A204.1 (cell line): ENCODE data around the gene GNG2.
A peak's percentile ranks its signal among the peaks of the same experiment; 100 is the strongest.

Experiments used
- FAIRE-seq: peaks from 2 replicates; lab custom pipeline; 2012; peaks lifted over from hg19 to GRCh38; lab: Jason Lieb, UNC

The GNG2 gene

DNA sequence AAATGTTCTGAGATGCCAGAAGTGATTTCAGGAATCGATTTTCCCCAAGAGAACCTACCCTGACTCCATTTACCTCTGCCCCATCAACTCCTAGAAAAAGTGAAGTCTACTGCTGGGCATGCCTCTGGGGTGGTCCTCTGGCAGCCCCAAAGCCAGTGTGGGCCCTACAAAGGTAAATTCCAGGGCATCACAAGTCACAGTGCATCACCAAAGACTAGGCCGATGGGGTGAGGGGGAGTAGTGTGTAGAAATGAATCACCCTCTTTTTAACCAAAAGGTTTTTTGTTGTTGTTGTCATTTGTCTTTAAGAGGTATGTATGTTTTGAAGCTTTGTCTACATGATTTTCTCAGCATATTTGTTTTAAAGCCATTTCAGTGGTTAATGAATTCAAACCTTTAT, 82.6 kb downstream of the GNG2 start:
- no peak for FAIRE-seq

DNA sequence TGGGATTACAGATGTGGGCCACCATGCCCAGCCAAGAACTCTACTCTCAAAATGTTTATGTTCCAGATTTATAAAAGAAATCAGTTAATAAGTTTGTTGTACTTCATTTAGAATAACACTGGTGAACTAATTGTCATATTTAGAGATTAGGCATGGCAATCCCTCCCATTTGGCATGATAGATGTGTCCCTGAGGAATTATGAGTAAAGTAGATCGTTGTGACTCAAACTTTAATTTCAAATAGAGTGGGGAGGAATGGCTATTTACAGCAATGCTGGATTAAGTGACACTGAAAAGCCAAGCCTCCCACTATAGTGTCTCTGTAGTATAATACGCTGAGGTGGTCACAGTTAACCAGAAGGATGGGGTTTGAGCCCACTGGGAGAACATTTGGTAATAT, 89.6 kb downstream of the GNG2 start:
- FAIRE-seq, result no peak

DNA sequence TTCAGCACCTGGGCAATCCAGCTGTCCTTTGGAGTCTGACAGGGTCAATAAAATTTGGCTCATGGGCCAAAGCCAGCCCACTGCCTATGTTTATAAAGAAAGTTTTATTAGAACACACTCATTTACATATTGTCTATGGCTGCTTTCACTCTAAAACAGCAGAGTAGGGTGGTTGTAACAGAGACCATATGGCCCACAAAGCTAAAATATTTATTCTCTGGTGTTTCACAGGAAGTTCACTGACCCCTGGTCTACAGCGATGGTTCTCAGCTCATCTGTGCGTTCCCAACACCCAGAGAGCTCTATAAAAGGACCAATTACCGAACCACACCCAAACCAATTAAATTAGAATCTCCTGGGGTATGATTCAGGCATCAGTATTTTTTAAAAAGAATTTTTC, 91.2 kb downstream of the GNG2 start:
- FAIRE-seq, result no peak

DNA sequence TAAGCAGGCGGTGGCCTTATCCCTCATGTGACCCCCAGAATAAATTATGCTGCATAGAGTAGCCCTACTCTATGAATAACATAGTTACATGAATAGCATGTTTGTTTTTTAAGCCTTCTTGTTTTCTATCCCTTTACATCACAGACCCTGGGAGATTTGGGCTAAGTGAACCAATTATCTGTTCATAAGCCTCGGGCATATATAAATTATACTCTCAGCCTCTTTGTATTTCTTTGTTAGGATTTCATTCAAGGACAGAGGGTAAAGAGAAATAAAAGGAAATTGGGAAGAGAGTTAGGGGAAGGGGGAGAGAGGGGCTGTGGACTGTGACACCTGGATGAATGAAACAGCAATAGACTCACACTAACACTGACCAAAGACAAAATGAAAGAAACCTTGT, 93.6 kb downstream of the GNG2 start:
- no peak for FAIRE-seq

DNA sequence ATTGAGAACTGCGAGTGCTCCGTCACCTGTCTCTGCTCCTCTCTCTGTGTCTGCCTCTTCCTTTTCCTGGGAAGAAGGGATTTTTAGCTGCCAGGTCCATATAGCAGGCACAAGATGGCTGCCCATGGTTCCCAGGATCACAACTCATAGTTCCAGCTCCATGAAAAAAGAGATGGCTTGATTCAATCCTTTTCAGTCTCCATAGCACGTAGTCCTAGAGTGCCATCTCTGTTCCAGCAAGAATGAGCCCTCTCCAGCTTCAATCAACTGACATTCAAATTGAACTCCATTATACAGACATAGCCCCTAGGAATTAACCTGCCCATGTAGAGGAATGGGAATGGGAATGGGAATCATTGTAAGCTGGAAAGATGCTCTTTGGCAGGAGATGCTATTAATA, 94.2 kb downstream of the GNG2 start:
- no peak for FAIRE-seq

DNA sequence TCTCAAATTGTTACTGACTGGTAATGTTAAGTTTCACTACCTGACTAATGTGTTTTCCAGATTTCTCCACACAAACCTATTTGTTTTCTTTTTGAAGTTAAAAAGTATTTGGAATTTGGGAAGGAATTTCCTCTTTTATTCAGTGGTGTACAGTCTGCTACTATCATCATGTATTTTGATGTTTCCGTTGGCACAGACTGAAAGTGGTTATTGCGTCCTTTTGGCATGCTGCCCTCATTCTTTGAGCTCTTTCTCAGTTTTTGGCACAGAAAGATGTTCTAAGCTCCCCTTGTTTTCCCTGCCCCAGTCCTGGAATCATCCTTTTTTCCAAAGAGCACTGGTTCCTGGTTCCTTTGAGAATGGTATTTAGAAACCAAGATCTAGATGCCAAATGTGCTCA, 97.5 kb downstream of the GNG2 start:
- no peak for FAIRE-seq

DNA sequence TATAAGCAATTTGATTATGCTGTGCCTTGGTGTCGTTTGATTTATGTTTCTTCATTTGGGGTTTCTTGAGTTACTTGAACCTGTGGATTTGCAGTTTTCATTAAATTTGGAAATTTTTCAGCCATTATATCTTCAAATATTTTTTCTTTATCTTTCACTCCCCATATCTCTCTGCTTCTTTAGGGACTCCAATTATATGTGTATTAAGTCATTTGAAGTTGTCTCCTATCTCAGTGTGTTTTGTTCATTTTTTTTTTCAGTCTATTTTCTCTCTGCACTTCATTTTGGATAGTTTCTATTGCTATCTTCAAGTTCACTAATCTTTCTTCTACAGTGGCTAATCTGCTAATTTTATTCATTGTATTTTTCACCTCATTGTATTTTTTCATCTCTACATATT, 99.5 kb downstream of the GNG2 start:
- no peak for FAIRE-seq

DNA sequence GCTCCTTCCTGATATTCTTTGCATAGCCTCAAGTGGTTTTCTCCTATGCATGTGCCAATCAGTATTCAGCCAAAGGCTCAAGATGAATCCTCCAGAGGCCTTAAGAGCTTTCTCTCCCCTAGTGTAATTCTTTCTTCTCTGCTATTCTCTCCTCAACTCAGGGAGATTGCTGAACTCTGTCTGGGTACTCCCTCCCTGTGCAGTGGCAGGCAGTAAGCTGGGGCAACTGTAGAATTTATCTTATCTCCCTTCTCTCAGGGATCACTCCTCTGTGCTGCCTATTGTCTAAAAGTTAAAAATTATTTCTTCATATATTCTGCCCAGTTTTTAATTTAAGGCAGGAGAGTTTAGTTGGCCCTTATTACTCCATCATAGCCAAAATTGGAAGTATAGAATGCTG, 100.5 kb downstream of the GNG2 start:
- no peak for FAIRE-seq

DNA sequence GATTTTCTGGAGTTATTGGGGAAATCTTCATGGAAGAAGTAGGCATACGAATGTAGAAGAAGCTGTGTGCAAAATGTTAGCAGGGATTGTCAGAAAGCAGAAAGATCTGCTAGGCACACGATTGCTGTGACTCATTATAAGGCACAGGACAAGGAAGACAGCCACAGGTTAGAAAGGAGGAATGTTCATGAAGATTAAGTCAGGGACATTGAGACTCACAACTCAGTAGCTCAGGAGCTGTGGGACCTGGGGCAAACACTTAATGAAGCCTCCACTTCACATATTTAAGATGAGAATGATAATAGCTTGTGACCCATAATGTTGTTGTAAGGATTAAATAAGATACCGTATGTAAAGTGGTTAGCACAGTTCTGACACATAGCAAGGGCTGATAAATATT, 102.3 kb downstream of the GNG2 start:
- no peak for FAIRE-seq

DNA sequence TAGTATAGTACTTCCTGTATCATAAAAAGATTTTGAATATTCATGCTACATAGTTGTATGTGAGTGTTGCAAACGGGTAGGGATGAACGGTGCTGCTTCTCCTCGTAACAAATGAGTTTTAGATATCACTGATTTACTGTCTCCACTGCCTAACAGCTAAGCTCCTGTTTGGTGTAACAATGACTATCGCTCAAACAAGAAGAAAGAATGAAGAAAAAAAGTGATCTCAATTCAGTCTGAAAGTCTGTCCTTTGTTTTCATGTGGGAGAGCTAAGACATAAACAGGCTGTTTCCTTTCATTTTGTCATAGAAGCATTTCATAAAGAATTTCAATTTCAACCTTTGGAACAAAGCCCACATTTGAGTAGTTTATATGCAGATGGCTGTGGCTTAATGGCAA, 102.9 kb downstream of the GNG2 start:
- FAIRE-seq, result no peak

DNA sequence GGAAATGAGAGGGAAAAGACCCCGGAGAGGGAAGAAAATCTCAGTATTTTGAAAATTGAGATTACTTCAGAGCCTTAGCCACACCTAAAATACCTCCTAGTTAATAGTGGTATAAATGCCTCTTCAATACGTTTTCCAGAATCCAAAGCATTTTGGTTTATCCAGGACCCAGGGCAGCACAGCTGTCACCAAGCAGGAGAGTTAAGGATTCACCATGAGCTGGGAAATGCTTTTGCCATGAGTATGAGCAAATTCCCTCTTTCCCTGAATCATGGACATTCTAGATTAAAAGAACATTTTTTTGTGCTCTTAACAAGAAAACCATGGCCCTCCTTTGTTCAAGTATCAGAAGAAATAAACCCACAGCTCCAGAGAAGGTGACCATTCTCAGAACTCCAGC, 107.1 kb downstream of the GNG2 start:
- FAIRE-seq, result no peak

DNA sequence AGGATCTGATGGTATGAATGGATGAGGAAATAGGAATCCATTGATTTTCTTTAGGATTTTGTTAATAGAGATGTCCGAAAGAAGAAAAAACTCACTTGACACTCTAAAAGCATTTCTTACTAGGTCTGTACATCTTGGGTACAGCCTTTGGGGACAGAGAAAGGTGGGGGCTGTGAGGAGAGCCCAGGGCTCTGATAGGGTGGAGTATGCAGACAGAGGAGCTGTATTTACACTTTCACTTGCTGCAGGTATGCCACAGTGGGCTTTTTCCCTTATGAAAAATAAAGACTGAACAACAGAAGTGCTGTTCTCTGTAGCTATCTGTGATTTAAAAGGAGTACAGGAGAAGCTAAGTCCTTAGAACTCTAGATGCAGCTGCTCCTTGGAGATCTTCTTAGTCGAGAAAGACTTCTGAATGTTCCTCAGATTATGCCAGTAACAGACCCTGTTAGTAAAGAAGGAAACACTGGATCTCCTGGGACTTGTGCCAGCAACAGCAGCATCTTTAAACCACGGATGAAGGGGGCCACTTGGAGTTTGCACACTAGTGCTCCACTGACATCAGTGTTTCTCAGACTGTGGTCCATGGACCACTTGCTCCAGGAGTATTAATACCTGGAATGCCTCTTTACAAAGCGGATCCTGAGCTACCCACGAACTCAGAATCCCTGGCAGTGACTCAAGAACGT, 109.6 kb downstream of the GNG2 start:
- FAIRE-seq, result no peak

DNA sequence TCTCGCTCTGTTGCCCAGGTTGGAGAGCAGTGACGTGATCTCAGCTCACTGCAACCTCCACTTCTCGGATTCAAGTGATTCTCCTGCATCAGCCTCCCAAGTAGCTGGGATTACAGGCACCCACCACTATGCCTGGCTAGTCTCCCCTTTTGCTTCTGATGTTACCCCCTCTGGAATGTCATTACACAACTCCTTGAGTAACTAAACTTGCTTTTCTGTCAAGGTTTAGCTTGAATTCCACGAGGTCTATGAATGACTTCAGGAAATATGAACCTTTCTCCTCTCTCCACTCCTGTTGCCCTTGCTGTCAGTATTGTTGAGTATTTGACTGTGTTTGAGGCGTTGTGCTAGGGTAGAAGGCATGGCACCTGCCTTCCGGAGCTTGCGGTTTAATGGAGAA, 112.2 kb downstream of the GNG2 start:
- no peak for FAIRE-seq

DNA sequence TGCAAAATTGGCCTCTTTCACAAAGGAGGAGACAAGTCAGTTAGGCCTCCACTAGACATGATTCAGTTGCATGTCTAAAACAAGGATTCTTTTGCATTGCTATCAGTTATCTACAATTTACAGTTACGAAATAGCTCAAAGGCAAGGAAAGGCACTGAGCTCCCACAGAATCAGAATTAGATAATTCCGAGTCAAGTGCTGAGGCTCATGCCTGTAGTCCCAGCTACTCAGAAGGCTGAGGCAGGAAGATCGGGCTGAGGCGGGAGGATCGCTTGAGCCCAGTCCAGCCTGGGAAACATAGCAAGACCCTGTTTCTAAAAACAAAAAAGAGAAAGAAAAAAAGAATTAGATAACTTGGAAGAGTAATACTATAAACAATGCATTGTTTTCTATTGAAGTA, 116.7 kb downstream of the GNG2 start:
- FAIRE-seq, result no peak

DNA sequence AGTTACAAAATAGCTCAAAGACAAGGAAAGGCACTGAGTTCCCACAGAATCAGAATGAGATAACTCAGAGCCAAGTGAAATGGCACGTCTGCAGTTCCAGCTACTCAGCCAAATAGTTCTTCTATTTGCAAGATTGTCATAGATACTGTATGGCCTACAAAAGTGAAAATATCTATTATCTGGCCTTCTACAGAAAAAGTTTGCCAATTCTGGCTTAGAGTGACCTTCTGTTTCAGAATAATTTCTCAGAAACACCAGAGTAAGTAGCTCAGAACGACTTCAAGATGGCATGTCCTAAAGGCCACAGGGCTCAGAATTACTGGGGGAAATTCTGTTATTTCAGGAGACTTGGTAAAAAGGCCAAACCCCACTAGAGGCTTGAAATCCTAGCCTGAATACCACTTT, 118.3 kb downstream of the GNG2 start:
- FAIRE-seq, result no peak

DNA sequence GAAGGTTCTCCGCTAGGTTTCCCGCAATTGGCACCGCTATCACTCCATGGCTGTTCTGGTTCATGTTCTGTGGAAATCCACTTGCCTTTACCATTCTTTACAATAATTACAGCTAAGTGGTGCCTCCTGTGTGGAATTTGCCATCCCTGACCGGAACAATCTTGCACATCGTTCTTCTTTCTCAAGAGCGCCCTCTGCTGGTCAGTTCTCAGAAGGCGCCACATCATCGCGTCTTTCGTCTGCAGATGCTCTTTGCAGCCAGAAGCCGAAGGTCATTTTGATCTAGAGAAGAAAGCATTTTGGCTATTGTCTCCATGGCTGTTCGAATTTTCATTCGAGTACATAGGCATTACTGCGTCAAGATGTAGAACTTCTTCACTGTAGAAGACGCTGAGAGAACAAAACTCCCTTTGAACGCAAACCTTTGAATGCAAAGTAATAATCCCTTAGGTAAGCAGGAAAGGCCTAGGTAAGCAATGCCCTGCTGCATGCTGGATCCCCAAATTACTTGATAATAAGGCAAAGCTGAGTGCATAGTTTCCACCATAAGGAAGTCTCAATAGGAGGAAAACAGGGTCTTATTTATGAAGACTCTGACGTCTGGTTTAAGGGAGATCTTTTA, 118.8 kb downstream of the GNG2 start:
- FAIRE-seq, result peak; percentile 92

DNA sequence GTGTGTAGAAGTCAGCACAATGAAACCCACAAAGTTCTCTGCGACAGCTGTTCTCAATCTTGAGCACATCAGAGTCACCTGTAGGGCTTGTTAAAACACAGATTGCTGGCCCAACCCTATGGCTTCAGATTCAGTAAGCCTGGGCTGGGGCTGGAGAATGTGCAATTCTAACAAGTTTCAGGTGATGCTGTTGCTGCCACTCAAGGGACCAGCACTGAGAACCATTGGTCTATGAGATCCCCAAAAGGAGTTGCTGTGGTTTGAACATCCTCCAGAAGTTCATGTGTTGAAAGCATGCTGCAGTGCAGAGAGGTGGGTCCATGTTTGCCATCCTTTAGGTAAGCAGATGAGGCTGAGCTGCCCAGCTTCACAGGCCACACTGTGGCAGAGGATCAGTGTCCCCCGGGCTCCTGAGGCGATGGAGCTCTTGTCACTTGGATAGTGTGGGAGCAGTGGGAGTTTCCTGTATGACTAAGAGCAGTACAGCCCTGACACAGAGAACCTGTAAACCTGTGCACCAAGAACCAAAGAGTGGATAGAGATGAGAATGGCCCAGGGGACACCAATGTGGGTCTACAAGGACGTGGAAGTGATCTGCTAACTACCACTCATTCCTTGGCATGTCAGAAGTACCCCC, 120.9 kb downstream of the GNG2 start:
- FAIRE-seq, result no peak

DNA sequence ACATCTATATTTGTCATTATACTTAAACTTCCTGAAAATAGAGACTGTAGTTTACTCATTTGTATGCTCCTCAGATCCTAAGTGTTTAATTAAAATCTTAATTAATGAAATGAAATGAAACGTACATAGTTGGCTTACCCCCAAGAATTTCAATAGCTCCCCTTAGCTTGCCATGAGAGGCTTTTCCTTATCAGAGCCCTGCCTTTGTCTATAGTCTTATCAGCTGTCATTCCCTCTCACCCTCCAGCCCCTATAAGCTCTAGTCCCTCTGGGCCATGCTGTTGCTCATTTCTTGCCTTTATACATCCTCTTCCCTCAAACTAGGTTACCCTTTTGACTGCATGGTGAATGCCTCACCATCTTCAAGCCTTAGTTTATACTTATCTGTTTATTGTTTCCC, 127.8 kb downstream of the GNG2 start:
- no peak for FAIRE-seq

DNA sequence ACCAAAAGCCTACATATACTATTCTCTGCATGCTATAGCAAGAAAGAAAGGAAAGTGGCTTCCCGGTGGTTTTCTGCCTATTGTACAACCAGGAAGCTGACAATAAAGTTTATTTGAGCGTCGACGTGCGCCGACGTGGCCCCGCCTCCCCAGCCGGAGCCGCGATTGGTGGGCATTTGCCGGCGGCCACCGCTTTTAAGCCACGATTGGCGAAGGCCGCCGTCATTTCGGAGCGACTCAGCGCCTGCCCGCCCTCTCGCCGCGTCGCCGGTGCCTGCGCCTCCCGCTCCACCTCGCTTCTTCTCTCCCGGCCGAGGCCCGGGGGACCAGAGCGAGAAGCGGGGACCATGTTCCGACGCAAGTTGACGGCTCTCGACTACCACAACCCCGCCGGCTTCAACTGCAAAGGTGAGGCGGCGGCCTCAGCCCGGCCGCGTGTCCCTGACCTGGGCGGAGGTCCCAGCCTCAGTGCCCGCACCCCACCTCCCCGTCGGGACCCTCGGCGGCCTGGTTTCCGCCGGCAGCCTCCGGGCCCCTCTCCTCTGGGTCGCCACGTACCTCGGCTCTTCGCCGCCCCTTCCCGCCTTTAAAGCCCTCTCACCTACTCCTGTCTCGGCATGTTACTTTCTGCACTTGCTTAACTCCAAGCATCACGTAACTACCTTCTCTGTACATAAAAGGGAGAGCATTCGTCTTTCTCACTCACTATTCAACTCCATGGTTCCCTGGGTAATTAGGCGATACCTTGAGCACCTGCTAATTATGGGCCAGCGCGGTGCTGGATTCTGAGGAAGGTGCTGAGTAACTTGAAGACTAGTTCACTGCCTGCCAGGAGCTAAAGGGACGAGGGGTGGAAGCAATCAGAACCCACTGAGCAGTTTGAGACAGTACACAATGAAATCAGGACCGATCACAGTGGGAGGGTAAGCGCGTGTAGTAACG, 129.2 kb downstream of the GNG2 start, which contains the start of gene RTRAF:
Gene RTRAF, plus strand, starts transcription at position 254 of the 942 bp plus-strand sequence. Its CDS starts 94 bp downstream, at position 348.
- FAIRE-seq, result peak; percentile 87

DNA sequence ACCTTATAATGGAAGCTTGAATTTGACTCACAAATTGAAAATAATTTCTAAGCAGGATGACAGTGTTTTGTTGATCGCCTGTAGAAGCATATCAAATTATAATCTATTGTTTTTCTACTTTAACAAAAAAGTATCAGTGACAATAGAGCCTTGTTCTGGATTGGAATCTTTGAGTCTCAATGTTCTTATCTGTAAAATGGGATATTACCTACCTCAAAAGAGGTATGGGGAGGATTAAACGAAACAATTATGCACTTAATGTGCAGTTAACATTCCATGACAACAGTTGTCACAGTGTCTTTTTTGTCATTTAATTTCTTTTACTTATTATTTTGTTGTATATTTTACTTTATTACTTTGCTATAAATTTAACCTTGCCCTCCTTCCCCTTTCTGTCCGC, 130.1 kb downstream of the GNG2 start:
- no peak for FAIRE-seq

DNA sequence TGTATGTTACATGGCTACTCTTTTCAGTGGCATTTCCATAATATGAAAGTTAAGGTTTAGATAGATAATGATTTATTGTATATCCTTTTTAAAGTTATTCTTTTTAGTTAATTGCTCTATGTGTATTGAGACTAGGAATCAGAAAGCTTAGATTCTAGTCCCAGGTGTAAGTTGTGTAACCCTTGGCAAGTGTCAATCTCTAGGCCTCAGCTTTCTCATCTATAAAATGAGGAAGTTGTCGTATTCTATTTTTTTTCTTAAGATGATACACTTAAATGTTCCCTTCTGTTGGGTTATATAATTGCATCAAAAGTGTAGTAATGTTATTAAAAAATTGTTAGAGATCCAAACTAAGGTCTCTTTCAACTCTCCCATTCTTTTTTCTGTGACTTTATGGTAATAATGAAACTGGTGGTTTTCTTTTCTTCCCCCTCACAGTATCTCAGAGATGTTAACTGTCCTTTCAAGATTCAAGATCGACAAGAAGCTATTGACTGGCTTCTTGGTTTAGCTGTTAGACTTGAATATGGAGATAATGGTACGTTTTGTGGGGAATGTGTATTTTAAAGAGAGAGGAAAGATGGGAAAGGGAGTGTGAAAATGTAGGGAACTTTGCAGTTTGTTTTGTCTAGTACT, 133.0 kb downstream of the GNG2 start:
- no peak for FAIRE-seq

DNA sequence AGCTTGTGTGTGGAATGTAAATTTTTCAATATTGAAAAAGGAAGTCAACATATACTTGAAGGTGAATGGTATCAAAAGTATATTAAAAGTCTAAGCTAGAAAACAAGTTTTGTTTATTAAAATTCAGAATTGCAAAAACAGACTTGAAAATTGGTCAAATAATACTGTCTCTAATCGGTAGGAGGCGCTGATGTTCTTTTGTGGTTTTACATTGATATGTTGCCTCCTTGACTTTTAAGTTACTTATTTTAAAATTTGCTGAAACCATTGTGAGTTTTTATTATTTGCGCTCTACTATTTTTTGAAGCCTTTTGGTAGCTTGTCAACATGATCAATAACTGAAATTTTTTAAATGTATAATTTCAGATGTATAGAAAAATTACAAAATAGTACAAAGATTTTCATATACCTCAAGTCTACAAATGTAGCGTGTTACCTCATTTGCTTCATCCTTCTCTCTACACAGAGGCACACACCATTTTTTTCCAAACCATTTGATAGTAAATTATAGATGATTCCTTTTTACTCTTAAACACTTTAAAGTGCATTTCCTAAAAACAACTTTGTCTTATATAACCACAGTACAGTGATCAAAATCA, 135.8 kb downstream of the GNG2 start:
- peak; percentile 71 for FAIRE-seq
